HG02938 (cell line): ENCODE measurements around the gene HIKESHI.
"Not testable (repeated sequence)": the region's sequence is repeated elsewhere in the genome, so short reads cannot be mapped to it uniquely, and the experiment has no call there.

ENCODE experiments used
- ATAC-seq: cut with Tn5 transposase; IDR thresholded peaks from one replicate; pipeline ENCODE4 v1.9.1; 2021; ENCODE audit warnings: mild to moderate bottlenecking, moderate library complexity; ENCODE audit not compliant: unreplicated experiment

Gene HIKESHI, protein sequence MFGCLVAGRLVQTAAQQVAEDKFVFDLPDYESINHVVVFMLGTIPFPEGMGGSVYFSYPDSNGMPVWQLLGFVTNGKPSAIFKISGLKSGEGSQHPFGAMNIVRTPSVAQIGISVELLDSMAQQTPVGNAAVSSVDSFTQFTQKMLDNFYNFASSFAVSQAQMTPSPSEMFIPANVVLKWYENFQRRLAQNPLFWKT

DNA sequence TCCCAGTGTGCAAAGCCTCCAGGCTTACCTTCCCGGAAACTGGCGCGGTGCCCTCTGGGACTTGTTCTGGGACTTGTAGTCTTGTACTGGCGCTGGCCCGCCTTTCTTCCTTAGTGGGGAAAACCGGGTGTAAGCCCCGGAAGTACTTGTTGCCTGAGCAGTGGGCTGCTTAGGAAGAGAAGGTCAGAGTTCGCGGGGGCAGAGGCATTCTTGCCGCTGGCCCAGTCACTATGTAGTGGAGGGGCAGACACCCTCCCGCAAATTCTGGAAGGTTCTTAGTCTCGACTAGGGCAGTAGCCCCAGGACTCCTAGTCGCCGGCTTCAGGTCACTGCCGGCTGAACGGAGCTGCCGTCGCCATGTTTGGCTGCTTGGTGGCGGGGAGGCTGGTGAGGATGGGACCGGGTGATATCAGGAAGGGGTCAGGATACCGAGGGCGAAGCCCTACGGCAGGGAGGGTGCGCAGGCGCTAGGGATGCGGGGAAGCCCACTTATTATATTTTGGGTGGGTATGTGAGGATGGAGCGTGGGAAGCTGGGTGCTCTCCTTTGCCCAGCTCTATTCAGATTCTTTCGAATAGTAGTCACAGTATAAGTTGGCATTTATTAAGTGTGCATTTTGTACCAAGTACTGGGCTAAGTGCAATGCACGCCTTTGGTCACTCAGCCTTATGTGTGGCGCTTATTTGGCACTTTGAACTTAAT lies at the start of gene HIKESHI:
TSS of gene HIKESHI (plus strand) at position 149 of the 702 bp plus-strand sequence. CDS start at position 358, 209 bp downstream.
- ATAC-seq = peak; percentile 98

- ATAC-seq = peak; percentile 73
These were observed 46.1 kb upstream of the HIKESHI start for GRCh38 chr11:86255896-86256295.

GRCh38 chr11:86256608-86257007 lies 45.4 kb upstream of the HIKESHI start:
- ATAC-seq = no peak

DNA sequence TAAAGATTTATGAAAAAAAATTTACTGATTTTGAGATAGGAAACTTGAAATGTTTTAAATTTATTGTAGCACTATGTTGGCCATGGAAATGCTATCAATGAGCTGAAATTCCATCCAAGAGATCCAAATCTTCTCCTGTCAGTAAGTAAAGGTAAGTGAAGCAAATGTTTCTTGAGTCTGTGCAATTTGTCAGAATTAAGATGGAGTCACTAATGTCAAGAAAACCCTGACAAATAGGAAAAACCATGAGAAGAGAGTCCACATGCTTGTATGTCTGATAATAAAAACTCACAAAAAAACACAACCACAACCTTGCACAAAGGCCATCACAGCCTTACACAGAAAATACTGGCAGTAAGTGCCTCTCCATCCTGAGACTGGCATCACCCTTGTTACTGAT lies 44.6 kb upstream of the HIKESHI start:
- ATAC-seq = no peak

- ATAC-seq = no peak
These were observed 42.3 kb upstream of the HIKESHI start for GRCh38 chr11:86259730-86260129.

GRCh38 chr11:86261328-86261727 lies 40.7 kb upstream of the HIKESHI start:
- no peak for ATAC-seq

DNA sequence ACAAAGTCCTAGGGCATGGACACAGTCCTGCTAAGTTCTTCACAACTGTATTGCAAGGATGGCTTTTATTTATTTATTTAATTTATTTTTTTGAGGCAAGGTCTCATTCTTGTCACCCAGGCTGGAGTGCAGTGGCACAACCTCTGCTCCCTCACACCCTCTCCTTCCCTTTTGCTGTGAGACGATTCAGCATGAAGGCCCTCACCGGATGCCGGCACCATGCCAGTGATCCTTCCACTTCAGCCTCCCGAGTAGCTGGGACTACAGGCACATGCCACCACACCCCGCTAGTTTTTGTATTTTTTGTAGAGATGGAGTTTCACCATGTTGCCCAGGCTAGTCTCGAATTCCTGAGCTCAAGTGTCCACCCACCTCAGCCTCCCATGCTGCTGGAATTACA lies 39.7 kb upstream of the HIKESHI start:
- no peak for ATAC-seq

- no peak for ATAC-seq
These were observed 37.4 kb upstream of the HIKESHI start for GRCh38 chr11:86264649-86265048.

DNA sequence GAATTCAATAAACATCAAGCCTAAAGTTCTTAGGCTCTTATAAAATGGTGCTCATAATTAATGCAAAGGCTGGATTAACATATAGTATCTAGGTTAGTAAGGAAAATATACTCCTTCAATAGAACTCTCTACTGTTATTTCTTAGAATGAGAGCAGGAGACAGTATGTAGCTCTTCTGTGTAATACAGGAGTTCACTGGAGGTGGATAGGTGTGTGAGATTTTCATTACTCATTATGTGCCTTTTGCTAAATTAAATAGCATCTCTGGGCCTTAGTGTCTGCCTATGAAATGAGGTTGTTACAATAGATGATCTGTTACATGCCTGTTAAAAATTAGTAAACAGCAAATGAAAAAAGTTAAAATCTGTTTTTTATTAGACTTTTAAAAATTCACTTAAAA lies 36.8 kb upstream of the HIKESHI start:
- ATAC-seq = no peak

DNA sequence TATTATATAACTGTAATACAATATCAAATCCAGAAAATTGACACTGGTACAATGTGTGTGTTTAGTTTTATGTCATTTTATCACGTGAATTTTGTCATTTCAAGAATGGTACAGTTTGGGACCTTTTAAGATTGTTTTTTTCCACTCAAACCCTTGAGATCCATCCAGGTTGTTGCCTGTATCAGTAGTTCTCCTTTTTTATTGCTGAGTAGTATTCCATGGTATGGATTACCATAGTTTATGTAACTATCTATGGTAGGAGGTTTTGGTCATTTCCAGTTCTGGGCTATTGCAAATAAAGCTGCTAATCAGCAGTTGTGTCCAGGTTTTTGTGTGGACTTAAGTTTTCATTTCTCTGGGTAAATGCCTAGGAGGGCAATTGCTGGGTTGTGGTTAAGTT lies 32.4 kb upstream of the HIKESHI start:
- no peak for ATAC-seq

- ATAC-seq = no peak
These were observed 27.5 kb upstream of the HIKESHI start for GRCh38 chr11:86274503-86274902.

GRCh38 chr11:86274999-86275398 lies 27.0 kb upstream of the HIKESHI start:
- ATAC-seq = no peak

GRCh38 chr11:86275493-86276370 lies 26.3 kb upstream of the HIKESHI start:
- ATAC-seq = no peak

GRCh38 chr11:86277741-86278140 lies 24.3 kb upstream of the HIKESHI start:
- ATAC-seq = no peak

- ATAC-seq = no peak
These were observed 23.8 kb upstream of the HIKESHI start for GRCh38 chr11:86278226-86278625.

DNA sequence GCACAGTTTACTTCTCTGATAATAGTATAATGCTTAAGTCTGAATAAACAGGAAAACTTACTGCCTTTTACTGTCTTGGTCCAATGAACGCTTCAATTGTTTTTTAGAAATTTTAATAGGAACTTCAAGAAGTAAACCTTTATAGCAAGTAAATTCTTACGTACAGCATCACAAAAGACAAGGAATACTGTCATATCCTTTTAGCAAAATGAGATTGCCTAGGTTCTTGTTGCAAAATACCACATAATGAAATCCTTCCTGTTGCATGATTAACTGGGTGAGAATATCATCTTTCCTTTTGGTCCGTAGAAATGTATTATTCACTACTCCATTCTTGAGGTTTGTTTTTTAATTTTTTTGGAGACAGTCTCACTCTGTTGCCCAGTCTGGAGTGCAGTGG lies 22.3 kb upstream of the HIKESHI start:
- ATAC-seq = no peak

DNA sequence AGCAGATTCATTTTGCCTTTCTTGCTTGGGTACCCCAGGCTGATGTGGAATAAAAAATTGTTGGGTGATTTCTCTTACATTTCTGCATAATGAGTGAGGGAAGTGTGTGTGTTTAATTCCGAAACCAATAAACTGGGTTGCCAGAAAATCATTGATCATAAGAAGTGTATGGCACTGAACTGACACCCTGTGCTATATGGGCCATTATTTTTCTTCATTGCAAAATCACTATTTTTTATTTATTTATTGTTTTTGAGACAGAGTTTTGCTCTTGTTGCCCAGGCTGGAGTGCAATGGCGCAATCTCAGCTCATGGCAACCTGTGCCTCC lies 14.6 kb upstream of the HIKESHI start:
- ATAC-seq = no peak

GRCh38 chr11:86288776-86289507 lies 13.1 kb upstream of the HIKESHI start:
- no peak for ATAC-seq

DNA sequence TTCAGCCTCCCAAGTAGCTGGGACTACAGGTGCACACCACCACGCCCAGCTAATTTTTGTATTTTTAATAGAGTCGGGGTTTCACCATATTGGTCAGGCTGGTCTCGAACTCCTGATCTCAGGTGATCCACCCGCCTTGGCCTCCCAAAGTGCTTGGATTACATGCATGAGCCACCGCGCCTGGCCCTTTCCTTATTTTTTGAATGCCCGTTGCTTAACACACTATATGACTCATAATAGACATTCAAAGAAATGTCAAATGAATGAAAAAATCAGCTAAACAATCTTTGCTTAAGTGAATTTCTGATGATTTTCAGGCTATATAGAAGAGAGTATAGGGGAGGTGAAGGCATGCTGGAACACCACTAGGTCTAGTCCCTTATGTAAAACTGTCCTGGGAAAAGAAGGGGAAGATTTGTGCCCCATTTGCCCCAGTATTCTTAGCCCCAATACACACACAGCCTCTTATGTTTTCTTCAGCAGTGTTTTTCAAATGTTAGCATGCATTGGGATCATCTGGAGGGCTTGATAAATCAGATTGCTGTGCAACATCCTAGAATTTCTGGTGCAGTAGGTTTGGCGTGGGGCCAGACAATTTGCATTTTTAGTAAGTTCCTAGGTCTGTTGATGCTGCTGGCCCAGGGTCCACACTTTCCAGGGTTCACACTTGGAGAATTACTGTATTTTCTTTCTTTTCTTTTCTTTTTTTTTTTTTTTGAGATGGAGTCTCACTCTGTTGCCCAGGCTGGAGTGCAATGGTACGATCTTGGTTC lies 12.3 kb upstream of the HIKESHI start:
- not testable (repeated sequence) for ATAC-seq

GRCh38 chr11:86291466-86292262 lies 10.4 kb upstream of the HIKESHI start:
- no peak for ATAC-seq
